Measurements from ENCODE around the gene TMEM88.

The TMEM88 gene

DNA sequence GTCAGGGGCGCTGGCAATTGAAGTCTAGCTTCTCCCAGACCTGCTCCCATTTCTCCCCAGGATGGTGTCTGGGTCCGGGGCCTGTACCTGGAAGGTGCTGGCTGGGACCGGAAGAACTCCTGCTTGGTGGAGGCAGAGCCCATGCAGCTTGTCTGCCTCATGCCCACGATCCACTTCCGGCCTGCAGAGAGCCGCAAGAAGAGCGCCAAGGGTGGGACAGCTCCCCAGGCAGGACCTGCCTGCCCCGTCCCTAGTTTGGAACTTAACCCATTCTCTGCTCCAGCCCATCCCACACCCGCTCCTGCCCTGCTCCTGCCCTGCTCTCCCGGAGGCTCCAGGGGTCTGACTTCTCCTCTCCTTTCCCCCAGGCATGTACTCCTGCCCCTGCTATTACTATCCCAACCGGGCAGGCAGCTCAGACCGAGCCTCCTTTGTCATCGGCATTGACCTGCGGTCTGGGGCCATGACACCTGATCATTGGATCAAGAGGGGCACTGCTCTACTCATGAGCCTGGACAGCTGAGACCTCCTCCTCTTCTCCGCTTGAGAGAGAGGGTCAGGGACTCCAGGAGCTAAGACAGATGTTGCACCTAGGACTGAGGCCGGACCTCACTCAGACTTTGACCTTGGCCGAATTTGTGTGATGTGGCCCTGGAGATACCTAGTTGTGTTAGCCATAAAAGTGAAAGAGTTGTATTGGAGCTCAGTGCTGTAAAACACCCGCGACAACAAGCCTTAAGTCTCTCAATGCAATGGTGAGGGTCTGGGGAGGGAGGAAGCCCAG is 21.7 kb upstream of the TMEM88 start:
- DNase-seq (ENCODE audit: low read depth in 3 of 3, low spot score in 1 of 3): no peak

GRCh38 chr17:7833795-7834541 is 20.9 kb upstream of the TMEM88 start, which contains the start of gene KDM6B:
KDM6B (plus strand) TSS chr17:7834217; CDS start chr17:7845555, 11,338 bp downstream.
- peak in 2 of 3 donors; percentile 37 to 69 for DNase-seq (ENCODE audit: low read depth in 3 of 3, low spot score in 1 of 3)

DNA sequence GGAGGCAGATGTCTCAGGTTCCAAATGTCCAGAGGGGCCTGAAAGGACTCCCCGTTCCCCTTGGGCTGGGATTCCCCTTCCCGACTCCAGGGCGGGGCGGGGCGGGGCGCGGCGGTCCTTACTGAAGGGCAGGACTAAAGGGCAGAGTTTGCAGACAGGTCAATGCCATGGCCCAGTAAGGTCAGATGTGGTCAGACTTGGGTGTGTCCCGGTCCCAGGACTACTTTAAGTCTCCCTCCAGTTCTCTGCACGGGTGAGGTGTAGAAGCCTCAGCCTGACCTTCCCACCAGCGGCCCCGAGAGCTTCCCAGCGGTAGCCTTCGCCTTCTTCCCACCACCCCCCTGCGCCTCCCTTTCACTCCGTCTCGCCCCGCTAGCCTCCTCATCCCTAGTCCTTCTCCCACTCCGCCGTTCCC is 20.3 kb upstream of the TMEM88 start:
- peak in 1 of 3 donors; percentile 34 for DNase-seq (ENCODE audit: low read depth in 3 of 3, low spot score in 1 of 3)

DNA sequence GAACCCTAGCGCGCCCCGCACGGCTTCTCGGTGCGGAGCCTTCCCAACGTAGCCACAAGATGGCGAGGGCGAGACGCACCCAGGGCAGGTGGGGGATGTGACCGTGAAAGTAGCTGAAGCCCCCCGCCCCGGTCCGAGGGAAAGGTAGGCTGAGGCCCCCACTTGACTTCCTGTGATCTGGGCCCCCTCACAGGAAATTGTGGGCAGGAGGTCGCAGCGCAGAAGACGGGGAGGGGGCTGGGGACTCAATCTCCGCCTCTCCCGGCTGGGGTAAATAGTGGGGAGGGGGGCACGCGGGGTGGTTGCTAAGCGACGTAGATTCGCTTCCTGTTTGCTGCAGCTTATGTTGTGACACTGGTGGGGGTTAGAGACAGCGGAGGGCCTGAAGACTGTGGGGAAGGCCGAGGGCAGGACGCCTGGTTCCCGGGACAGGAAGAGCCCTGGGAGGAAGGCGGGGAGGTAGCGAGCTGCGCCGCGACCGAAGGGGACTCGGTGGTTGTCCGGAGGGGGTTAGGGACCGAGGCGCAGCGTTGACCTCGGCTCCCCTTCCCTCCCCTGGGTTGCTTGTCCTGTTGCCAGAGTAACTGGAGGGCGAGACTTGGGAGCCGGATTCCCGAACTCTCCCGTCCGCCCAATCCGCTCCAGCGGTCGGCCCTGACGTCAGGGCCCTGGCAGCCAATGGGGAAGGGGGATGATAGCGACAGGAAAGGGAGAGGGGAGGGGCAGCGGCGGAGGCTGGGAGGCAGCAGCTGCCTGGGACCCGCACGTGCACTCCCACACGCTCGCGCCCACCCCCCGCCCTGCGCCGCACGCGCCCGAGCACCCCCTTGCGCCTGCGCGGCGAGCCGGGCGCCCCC is 19.7 kb upstream of the TMEM88 start:
- DNase-seq (ENCODE audit: low read depth in 3 of 3, low spot score in 1 of 3): peak; percentile 76 to 78 (median 78)

DNA sequence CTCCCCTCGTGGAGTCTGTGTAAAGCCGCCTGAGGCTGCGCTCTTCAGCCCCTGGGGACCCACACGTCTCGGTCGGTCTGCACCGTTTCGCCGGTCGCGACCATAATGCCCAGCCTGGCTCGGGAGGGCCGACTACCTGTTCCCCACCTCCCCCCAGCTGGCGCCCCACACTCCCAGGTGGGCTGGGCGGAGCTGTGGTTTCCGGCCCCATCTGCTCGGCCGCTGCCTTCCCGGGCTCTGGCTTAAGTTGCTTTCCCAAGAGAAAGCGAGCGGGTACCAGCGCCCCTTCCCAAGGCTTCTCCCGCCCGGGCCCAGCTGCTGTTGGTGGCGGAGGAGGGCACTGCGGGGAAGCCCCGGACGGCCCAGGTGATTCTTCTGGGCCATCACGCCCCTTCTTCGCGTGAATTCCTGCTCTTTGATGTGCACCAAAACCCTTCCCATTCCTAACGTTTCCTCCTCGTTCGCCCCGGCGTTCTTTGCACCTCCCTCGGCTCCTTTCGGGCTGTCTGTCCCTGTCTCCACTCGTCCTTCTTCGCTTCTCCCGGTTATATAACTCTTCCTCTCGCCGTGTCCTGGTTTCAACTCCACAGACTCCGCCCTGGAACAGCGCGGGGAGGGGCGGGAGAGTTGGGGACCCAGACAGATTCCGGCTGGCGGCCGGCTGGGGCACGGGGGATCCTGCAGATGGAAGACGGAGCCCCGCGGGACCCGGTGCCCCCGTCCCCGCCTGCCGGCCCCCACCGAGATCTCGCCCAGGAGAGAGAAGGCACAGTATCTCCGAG is 18.9 kb upstream of the TMEM88 start:
- peak in 1 of 3 donors; percentile 21 for DNase-seq (ENCODE audit: low read depth in 3 of 3, low spot score in 1 of 3)

- DNase-seq (ENCODE audit: low read depth in 3 of 3, low spot score in 1 of 3): peak in 1 of 3 donors; percentile 52
Measured at GRCh38 chr17:7836596-7837407, 18.1 kb upstream of the TMEM88 start.

DNA sequence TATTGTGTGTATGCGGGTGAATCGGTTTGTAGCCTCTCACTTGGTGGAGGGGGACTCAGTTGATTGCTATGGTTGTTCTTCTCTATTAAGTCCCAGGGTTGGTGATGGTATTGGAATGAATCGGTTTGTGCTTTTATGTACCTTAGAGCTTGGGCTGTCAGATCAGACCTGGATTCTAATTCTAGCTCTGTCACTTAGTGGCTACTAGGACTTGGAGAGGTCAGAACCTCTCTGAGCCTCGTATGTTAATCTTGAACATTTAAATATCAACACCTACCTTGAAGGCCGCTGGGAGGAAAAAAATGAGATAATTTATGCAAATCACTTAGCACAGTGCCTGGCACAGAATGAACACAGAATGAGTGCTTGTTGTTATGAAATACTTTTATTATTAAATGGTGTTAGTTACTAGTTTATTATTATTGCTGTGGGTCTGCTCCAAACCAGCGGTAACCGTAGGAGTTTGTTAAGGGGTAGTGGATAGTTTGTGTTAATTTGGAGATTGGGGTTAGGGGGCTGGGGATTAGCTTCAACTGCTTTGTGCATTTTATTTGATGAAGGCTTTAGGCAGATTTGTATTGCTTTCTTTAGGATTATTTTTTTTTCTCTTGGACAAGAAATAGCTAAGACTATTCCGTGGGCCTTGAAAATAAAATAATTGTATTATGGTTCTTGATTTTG is 17.3 kb upstream of the TMEM88 start:
- DNase-seq (ENCODE audit: low read depth in 3 of 3, low spot score in 1 of 3): no peak

GRCh38 chr17:7838090-7839075 is 16.5 kb upstream of the TMEM88 start:
- DNase-seq (ENCODE audit: low read depth in 3 of 3, low spot score in 1 of 3): no peak

GRCh38 chr17:7839190-7839875 is 15.5 kb upstream of the TMEM88 start:
- DNase-seq (ENCODE audit: low read depth in 3 of 3, low spot score in 1 of 3): no peak

GRCh38 chr17:7839876-7840261 is 15.0 kb upstream of the TMEM88 start:
- DNase-seq (ENCODE audit: low read depth in 3 of 3, low spot score in 1 of 3): no peak

GRCh38 chr17:7840441-7840840 is 14.4 kb upstream of the TMEM88 start:
- DNase-seq (ENCODE audit: low read depth in 3 of 3, low spot score in 1 of 3): no peak

GRCh38 chr17:7840875-7841274 is 14.0 kb upstream of the TMEM88 start:
- DNase-seq (ENCODE audit: low read depth in 3 of 3, low spot score in 1 of 3): no peak

DNA sequence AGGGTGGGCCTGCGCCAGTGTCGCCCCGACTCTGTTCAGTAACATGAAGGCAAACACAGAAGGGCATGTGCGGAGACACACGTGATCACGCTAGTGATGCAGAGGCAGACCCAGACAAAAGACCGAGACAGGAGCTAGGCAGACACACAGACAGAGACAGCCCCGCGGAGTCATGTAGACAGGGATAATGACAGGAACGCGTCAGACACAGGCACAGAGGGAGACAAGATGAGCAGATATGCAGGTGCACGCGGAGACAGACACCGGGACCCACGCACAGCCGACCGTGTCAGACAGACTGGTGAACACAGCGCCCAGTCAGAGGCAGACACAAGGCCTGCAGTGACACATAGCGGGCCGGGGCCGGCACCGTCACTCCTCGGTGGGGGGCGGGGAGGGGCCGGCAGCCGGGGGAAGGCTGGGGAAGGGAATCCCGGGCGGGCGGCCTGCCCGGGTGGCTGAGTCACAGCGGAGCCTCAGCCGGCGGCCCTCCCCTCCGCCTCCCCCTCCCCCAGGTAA is 13.4 kb upstream of the TMEM88 start:
- peak; percentile 94 to 95 (median 95) for DNase-seq (ENCODE audit: low read depth in 3 of 3, low spot score in 1 of 3)

DNA sequence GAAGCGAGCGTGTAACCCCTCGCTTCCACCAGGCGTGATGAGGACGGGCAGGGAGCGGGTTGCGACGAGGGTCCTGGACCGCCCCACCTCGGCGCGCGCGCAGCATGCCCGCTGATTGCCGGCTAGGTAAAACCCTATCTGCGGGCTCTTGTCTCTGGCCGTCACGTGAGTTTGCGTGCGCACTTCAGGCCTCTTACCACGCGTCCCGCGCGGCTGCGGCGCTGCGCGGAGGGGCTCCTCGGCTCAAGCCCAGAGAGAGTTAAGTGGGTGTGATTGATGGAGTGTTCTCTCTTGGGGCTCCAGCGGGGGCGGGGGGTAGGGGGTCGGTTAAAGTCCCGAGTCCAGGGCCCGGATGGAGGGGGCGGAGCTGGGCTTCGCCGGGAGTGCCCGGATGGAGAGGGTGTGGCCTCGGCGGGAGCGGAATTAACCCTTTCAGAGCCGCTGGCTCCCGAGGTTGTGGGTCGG is 12.9 kb upstream of the TMEM88 start:
- DNase-seq (ENCODE audit: low read depth in 3 of 3, low spot score in 1 of 3): peak in 2 of 3 donors; percentile 74 to 76

DNA sequence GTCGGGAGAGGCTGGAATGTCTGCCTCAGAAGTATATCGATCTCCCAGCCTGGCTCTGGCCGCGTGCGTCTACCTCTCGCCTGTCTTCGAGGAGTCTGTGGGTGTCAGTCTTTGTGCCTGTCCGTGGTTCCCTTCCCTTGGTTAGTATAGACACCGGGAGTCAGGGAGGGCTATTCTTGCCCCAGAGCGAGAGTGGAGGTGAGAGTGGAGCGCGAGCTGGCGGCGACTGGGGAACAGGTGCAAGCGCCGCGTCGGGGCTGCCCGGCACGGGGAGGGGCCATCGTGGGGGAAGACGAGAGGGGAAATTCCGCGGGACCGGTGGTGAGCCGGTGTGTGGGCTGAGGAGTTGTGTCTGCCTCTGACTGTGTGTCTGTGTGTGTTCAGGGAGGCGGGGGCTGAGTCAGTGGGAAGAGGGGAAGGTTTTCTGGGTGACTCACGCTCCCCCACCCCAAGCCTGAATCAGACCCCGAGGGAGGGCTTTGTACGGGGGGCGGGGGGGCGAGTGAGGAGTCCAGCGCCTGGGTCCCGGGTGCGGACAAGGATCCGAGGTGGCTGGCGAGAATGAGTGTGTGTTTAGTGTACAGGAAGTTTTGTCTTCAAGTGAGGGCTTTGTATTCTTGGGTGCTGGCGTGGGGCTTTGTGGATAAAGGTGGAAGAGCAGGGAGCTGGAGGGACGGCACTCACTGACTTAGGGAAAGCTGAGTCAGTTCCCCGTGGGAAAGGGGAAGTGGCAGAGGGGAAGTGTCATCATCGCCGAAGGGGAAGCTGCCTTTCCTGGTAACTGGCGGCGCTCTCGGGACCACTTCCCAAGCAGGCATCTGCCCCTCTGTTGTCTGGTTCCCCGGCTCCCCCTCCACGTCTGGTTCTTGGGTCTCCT is 12.2 kb upstream of the TMEM88 start:
- peak; percentile 93 to 96 (median 95) for DNase-seq (ENCODE audit: low read depth in 3 of 3, low spot score in 1 of 3)

DNA sequence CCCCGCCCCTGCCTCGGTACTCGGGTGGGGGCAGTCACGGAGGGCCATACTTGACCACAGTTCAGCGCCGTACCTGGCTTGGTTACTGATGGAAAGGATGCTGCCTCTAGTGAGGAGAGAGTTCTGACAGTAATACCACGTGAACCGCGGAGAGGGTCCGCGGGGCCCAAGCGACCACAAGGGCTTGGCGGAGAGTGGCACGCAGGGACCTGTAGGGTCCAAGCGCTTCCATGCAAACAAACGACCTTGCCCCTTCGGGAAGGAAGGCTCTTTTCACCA is 11.7 kb upstream of the TMEM88 start:
- no peak for DNase-seq (ENCODE audit: low read depth in 3 of 3, low spot score in 1 of 3)

All from stimulated activated CD4-positive, alpha-beta T cell treated with anti-CD3 and anti-CD28 coated beads, TNF-alpha, amount 100 ng/mL, for 1 hour (primary cell).